ENCODE measurements around the gene GTF2B. TPM values are rescaled to one million over a fixed set of nuclear protein-coding genes. Genes with fewer than 3 reads are reported as not detected.
A peak's percentile ranks its signal among the peaks of the same experiment; 100 is the strongest.
"Not testable (repeated sequence)": the region's sequence is repeated elsewhere in the genome, so short reads cannot be mapped to it uniquely, and the experiment has no call there.

GTF2B gene, protein sequence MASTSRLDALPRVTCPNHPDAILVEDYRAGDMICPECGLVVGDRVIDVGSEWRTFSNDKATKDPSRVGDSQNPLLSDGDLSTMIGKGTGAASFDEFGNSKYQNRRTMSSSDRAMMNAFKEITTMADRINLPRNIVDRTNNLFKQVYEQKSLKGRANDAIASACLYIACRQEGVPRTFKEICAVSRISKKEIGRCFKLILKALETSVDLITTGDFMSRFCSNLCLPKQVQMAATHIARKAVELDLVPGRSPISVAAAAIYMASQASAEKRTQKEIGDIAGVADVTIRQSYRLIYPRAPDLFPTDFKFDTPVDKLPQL
- total RNA-seq (36.2 and 37.8 TPM in 2 replicates), polyA plus RNA-seq (38.2 and 42.2 TPM in 2 replicates), polyA minus RNA-seq (ENCODE audit: low replicate concordance) (9.7 and 11.5 TPM in 2 replicates)
- 21.7 and 26.4 TPM in 2 replicates for polyA plus RNA-seq (2012)

DNA sequence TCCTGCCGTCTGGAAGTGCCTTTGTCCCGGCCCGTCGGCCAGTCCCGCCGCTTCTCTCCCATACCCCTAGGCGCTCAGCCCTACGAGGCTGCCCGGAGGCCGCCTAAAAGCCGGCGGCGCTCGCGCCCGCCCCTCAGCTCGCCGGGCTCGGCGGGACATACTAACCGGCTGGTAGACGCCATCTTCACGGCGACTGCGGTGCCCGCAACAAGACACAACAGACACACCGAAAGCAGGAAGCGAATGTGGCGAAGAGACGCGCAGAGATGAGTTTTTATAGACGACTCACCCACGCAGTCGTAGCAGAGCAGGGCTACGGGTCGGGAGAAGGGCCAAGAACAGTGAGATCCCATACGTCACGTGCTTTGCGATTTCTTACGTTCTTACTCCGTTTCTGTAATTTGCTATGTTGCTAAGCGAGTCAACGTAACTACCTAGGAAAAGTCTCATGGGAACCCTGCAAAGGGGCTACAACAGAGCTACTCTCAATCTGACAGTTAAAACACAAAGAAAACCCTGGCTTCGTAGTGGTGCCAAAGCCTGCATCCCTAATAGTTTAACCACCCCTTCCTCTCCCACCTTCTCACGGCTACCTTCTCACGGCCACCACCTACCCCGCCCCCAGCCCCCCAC, at the start of gene GTF2B:
Gene GTF2B, minus strand, starts transcription at position 250 of the 633 bp plus-strand sequence. Its CDS starts 68 bp downstream, at position 182.
- DNase-seq (ENCODE audit: low read depth in 2 of 2): peak; percentile 96 to 98

DNA sequence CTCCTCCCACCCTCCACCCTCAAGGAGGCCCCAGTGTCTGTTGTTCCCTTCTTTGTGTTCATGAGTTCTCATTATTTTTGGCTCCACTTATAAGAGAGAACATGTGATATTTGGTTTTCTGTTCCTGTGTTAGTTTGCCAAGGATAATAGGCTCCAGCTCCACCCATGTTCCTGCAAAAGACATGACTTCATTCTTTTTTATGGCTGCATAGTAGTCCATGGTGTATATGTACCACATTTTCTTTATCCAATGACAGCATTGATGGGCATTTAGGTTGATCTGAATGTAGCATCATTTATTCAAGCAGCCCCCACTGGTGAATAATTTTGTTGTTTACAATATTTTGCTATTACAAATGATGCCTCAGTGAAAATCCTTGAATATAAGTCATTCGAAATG, 47.2 kb upstream of the GTF2B start:
- H3K27me3 ChIP-seq (ENCODE audit: control insufficient read depth, insufficient read depth, low read length); H2AFZ ChIP-seq (ENCODE audit: low read length); H4K20me1 ChIP-seq (ENCODE audit: control insufficient read depth, extremely low read depth, insufficient read depth, low read length); H3K9me3 ChIP-seq (ENCODE audit: control insufficient read depth, insufficient read depth, low read depth, low read length); H3K4me2 ChIP-seq (ENCODE audit: extremely low read depth, insufficient read depth, low read length); H3K4me3 ChIP-seq (replicated peaks in 1 of 4; ENCODE audit: control extremely low read depth in 1 of 4, insufficient read depth in 1 of 4, low read depth in 3 of 4, low read length in 4 of 4); H3K27ac ChIP-seq (ENCODE audit: insufficient read depth, low read length); DNase-seq (ENCODE audit: low read depth in 2 of 2); H3K9ac ChIP-seq (ENCODE audit: insufficient read depth, low read length); H3K4me1 ChIP-seq (ENCODE audit: control insufficient read depth, extremely low read depth, insufficient read depth, low read length); H3K79me2 ChIP-seq (ENCODE audit: control insufficient read depth, insufficient read depth, low read length): not testable (repeated sequence)
- peaks cover 10% of the 10 kb centered on the region for H3K36me3 ChIP-seq (ENCODE audit: control insufficient read depth, insufficient read depth, low read length)

More for the DNA sequence above, at the start of gene GTF2B:
- H3K27ac ChIP-seq (ENCODE audit: insufficient read depth, low read length): peak within 1 kb of the TSS; percentile 93
- H2AFZ ChIP-seq (ENCODE audit: low read length): peak within 1 kb of the TSS; percentile 89
- no peaks in the 10 kb centered on the region for H3K27me3 ChIP-seq (ENCODE audit: control insufficient read depth, insufficient read depth, low read length)
- H3K4me3 ChIP-seq (replicated peaks in 1 of 4; ENCODE audit: control extremely low read depth in 1 of 4, insufficient read depth in 1 of 4, low read depth in 3 of 4, low read length in 4 of 4): peak within 1 kb of the TSS; percentile 87 to 93 (median 90)
- peak within 1 kb of the TSS; percentile 94 for H3K4me2 ChIP-seq (ENCODE audit: extremely low read depth, insufficient read depth, low read length)
- peaks cover 39% of the 10 kb centered on the region for H3K79me2 ChIP-seq (ENCODE audit: control insufficient read depth, insufficient read depth, low read length)
- peaks cover 4% of the 10 kb centered on the region for H3K4me1 ChIP-seq (ENCODE audit: control insufficient read depth, extremely low read depth, insufficient read depth, low read length)
- H4K20me1 ChIP-seq (ENCODE audit: control insufficient read depth, extremely low read depth, insufficient read depth, low read length): no peaks in the 10 kb centered on the region
- TF ChIP-seq EZH2 (IDR thresholded peaks at IDR 0.05; ENCODE audit: low read length, missing control alignments): no peak
- TF ChIP-seq, protein P1, sequence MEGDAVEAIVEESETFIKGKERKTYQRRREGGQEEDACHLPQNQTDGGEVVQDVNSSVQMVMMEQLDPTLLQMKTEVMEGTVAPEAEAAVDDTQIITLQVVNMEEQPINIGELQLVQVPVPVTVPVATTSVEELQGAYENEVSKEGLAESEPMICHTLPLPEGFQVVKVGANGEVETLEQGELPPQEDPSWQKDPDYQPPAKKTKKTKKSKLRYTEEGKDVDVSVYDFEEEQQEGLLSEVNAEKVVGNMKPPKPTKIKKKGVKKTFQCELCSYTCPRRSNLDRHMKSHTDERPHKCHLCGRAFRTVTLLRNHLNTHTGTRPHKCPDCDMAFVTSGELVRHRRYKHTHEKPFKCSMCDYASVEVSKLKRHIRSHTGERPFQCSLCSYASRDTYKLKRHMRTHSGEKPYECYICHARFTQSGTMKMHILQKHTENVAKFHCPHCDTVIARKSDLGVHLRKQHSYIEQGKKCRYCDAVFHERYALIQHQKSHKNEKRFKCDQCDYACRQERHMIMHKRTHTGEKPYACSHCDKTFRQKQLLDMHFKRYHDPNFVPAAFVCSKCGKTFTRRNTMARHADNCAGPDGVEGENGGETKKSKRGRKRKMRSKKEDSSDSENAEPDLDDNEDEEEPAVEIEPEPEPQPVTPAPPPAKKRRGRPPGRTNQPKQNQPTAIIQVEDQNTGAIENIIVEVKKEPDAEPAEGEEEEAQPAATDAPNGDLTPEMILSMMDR (conservative IDR thresholded peaks at IDR 0.05 in 1 of 2, IDR thresholded peaks at IDR 0.05 in 1 of 2; ENCODE audit: low read depth in 1 of 2, low read length in 2 of 2): no peak
- no peaks in the 10 kb centered on the region for H3K36me3 ChIP-seq (ENCODE audit: control insufficient read depth, insufficient read depth, low read length)
- peak within 1 kb of the TSS; percentile 97 for H3K9ac ChIP-seq (ENCODE audit: insufficient read depth, low read length)
- H3K9me3 ChIP-seq (ENCODE audit: control insufficient read depth, insufficient read depth, low read depth, low read length): no peaks in the 10 kb centered on the region

DNA sequence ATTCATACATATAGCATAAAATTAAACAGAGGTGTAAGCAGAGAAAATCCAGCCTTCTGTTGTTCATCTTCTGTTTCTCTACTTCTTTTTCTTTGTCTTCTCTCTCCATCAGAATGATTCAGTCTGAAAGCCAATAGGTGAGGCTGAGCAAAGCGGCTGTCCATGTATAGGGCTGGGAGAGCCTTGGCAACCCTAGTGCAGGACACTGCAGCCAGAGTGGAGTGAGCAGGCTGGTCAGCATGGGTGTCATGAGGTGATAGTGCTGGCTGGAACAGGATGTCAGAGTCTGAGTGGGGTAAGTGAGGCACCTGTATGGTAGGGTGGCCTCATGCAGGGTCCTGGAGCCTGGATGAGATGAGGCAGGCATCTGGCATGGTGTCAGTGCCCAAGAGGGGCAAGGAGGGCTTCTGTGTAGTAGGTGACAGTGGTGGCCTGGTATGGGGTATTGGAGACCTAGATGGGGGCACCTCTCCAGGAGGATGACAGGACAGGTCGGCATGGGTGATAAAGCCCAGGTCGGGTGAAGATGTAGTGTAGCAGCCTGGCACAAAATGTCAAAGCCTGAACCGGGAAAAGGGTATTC, 45.5 kb upstream of the GTF2B start:
- Histone ChIP-seq H4K20me1 (ENCODE audit: control insufficient read depth, extremely low read depth, insufficient read depth, low read length) (peaks cover 1% of the 10 kb centered on the region), H3K27me3 (ENCODE audit: control insufficient read depth, insufficient read depth, low read length) (no peaks in the 10 kb centered on the region), H3K27ac (ENCODE audit: insufficient read depth, low read length) (no peak overlapping the region), H3K9ac (ENCODE audit: insufficient read depth, low read length) (no peak overlapping the region), H3K4me2 (ENCODE audit: extremely low read depth, insufficient read depth, low read length) (no peak overlapping the region), H3K9me3 (ENCODE audit: control insufficient read depth, insufficient read depth, low read depth, low read length) (no peaks in the 10 kb centered on the region), H3K4me1 (ENCODE audit: control insufficient read depth, extremely low read depth, insufficient read depth, low read length) (no peaks in the 10 kb centered on the region), H3K79me2 (ENCODE audit: control insufficient read depth, insufficient read depth, low read length) (no peaks in the 10 kb centered on the region), H2AFZ (ENCODE audit: low read length) (no peak overlapping the region), H3K4me3 (replicated peaks in 1 of 4; ENCODE audit: control extremely low read depth in 1 of 4, insufficient read depth in 1 of 4, low read depth in 3 of 4, low read length in 4 of 4) (no peak overlapping the region), H3K36me3 (ENCODE audit: control insufficient read depth, insufficient read depth, low read length) (peaks cover 10% of the 10 kb centered on the region)
- DNase-seq (ENCODE audit: low read depth in 2 of 2): no peak
- no peak for TF ChIP-seq EZH2 (IDR thresholded peaks at IDR 0.05; ENCODE audit: low read length, missing control alignments)
- TF ChIP-seq, protein P1 (conservative IDR thresholded peaks at IDR 0.05 in 1 of 2, IDR thresholded peaks at IDR 0.05 in 1 of 2; ENCODE audit: low read depth in 1 of 2, low read length in 2 of 2): no peak

Data from fibroblast of lung (primary cell).